Uterus (tissue), 4 donors: ENCODE data around the gene CNR1. TPM values are rescaled to one million over a fixed set of nuclear protein-coding genes. Genes with fewer than 3 reads are reported as not detected.
A peak's percentile ranks its signal among the peaks of the same experiment; 100 is the strongest.
"Not testable (repeated sequence)": the region's sequence is repeated elsewhere in the genome, so short reads cannot be mapped to it uniquely, and the experiment has no call there.

Experiments used
- DNase-seq, 2 donors: peaks; one replicate each; pipeline ENCODE4 v3.0.0-alpha.2; 2019 to 2020
- H3K27ac ChIP-seq, 2 donors: fragments of 200-600 bp; sonication (generic); 1 replicate in 1 of 2; 2 replicates in 1 of 2; pipeline ENCODE4 v1.5.1; 2016 to 2018
- H3K27me3 ChIP-seq, 2 donors: fragments of 200-600 bp; sonication (generic); one replicate each; pipeline ENCODE4 v1.5.1; 2018 to 2019; ENCODE audit warnings: control low read depth in 1 of 2
- H3K36me3 ChIP-seq, 2 donors: fragments of 200-600 bp; sonication (generic); one replicate each; pipeline ENCODE4 v1.5.1; 2019; ENCODE audit warnings: control low read depth in 1 of 2
- H3K4me1 ChIP-seq, 2 donors: fragments of 200-600 bp; sonication (generic); one replicate each; pipeline ENCODE4 v1.5.1; 2018 to 2019; ENCODE audit warnings: control low read depth in 1 of 2
- H3K4me3 ChIP-seq, 2 donors: fragments of 200-600 bp; sonication (generic); 1 replicate in 1 of 2; 2 replicates in 1 of 2; pipeline ENCODE4 v1.5.1; 2018 to 2019; ENCODE audit warnings: mild to moderate bottlenecking in 1 of 2
- H3K9me3 ChIP-seq, 2 donors: fragments of 200-600 bp; sonication (generic); one replicate each; pipeline ENCODE4 v1.5.1; 2019; ENCODE audit warnings: control low read depth in 1 of 2
- CTCF ChIP-seq, 4 experiments: fragments of 200-600 bp in 2 of 4; fragments of 450-650 bp in 2 of 4; sonication (generic) in 2 of 4; IDR thresholded peaks; one replicate each; pipeline ENCODE4 v1.5.1; 2016 to 2019; ENCODE audit warnings: antibody characterized with exemption in 4 of 4, mild to moderate bottlenecking in 2 of 4, moderate library complexity in 1 of 4
- POLR2A ChIP-seq, 2 donors: fragments of 450-650 bp; IDR thresholded peaks; one replicate each; pipeline ENCODE4 v1.6.1; 2016; ENCODE audit warnings: antibody characterized with exemption in 2 of 2, mild to moderate bottlenecking in 1 of 2, moderate library complexity in 1 of 2
- intact Hi-C: fragments of 100-400 bp; cut with DNase I; formaldehyde crosslinking; loops from one replicate; pipeline ENCODE4 v1.15.1; 2023; ENCODE audit warnings: low total_unique reads
- total RNA-seq, 4 donors: library from RNA; depleted of rRNA in 3 of 4; stranded (reverse); fragments of >200 nt in 3 of 4; gene quantifications; one replicate each; pipeline versions ENCODE4 v1.1.0 to v1.2.4, GENCODE V29; 2014 to 2023
- donor health status: DM: yes; HTN: yes; CAD: no.

The CNR1 gene
- 10 to 100 TPM in 1 of 4 donors, 1 to 10 TPM in 3; 1.4 to 11.0 (median 7.3) TPM for total RNA-seq

GRCh38 chr6:88165844-88166492, at the start of gene CNR1:
CNR1 (minus strand) TSS chr6:88166347; CDS start chr6:88145274, 21,073 bp downstream.
- intact Hi-C loops = no loop called here

GRCh38 chr6:88211446-88211845, 45.3 kb upstream of the CNR1 start:
- Histone ChIP-seq H3K4me3 (no peak overlapping the region), H3K27me3 (no peaks in the 10 kb centered on the region), H3K36me3 (no peaks in the 10 kb centered on the region), H3K4me1 (no peaks in the 10 kb centered on the region), H3K27ac (no peak overlapping the region), H3K9me3 (no peaks in the 10 kb centered on the region)
- intact Hi-C loops = no loop called here
- DNase-seq = no peak
- TF ChIP-seq CTCF (IDR thresholded peaks at IDR 0.05) (no peak), POLR2A (IDR thresholded peaks at IDR 0.05) (no peak)

More at GRCh38 chr6:88165844-88166492, at the start of gene CNR1:
- peak in 1 of 4 experiments; percentile 8 for TF ChIP-seq CTCF (IDR thresholded peaks at IDR 0.05)
- TF ChIP-seq POLR2A (IDR thresholded peaks at IDR 0.05) = peak; percentile 22 to 26
- peaks cover 0 to 17% of the 10 kb centered on the region in 2 donors for H3K4me1 ChIP-seq
- no peaks in the 10 kb centered on the region for H3K9me3 ChIP-seq
- H3K27me3 ChIP-seq = peaks cover 11 to 12% of the 10 kb centered on the region in 2 donors
- DNase-seq = peak; percentile 21 to 32
- peak within 1 kb of the TSS; percentile 36 to 44 for H3K4me3 ChIP-seq
- H3K36me3 ChIP-seq = no peaks in the 10 kb centered on the region
- peak within 1 kb of the TSS; percentile 33 to 45 for H3K27ac ChIP-seq

- H3K9me3 ChIP-seq = no peaks in the 10 kb centered on the region
- no peaks in the 10 kb centered on the region for H3K4me1 ChIP-seq
- no peak for DNase-seq
- intact Hi-C loops = no loop called here
- no peaks in the 10 kb centered on the region for H3K27me3 ChIP-seq
- TF ChIP-seq CTCF (IDR thresholded peaks at IDR 0.05) (no peak), POLR2A (IDR thresholded peaks at IDR 0.05) (no peak)
- no peak overlapping the region for H3K4me3 ChIP-seq
- H3K27ac ChIP-seq = no peak overlapping the region
- no peaks in the 10 kb centered on the region for H3K36me3 ChIP-seq
Measured at GRCh38 chr6:88209301-88209700, 43.2 kb upstream of the CNR1 start.

- TF ChIP-seq CTCF (IDR thresholded peaks at IDR 0.05) = no peak
- TF ChIP-seq POLR2A (IDR thresholded peaks at IDR 0.05) = no peak
- no peaks in the 10 kb centered on the region for H3K27me3 ChIP-seq
- H3K36me3 ChIP-seq = no peaks in the 10 kb centered on the region
- DNase-seq = no peak
- H3K4me3 ChIP-seq = no peak overlapping the region
- no peak overlapping the region for H3K27ac ChIP-seq
- no peaks in the 10 kb centered on the region for H3K4me1 ChIP-seq
- intact Hi-C loops = no loop called here
- H3K9me3 ChIP-seq = no peaks in the 10 kb centered on the region
Measured at GRCh38 chr6:88208726-88209125, 42.6 kb upstream of the CNR1 start.

- DNase-seq, H3K36me3 ChIP-seq, H3K4me1 ChIP-seq, H3K9me3 ChIP-seq, H3K27me3 ChIP-seq, intact Hi-C loops, H3K4me3 ChIP-seq, H3K27ac ChIP-seq: not testable (repeated sequence)
Measured at GRCh38 chr6:88201734-88202133, 35.6 kb upstream of the CNR1 start.
